ENCODE measurements around the gene KDM2B.

DNA sequence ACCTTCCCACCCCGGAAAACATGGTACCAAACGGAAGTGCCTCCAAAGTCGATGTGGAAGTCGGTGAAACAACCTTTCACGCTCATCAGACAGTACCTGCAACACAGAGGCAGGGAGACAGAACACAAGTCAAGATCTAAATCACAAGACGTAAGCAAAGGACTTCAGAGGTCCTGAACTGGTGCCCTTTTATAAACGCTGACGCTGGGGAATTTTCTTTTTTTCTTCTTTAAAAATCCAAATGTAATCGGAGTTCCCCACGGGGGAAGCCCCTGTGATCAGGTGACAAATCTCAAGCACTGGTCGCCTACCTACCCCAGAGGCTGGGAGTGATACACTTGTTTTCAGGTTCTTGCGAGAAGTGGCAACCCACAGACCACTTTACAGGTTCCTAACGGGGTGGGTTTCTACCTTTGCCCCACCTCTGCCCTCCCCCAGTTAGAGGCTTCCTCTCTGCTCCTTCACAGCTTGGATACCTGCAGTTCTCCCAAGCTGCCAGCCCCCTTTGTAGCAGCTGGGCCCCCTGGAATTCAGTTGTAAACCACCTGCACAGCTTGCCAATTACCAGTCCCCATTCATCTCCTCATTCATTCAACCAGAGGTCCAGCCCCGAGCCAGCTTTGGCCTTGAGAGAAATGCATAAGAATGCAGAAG lies 46.2 kb downstream of the KDM2B start:
- TF ChIP-seq CTCF (IDR thresholded peaks at IDR 0.05) (no peak), POLR2A (IDR thresholded peaks at IDR 0.05) (no peak), POLR2AphosphoS5 (IDR thresholded peaks at IDR 0.05) (no peak)

Data from breast epithelium (tissue), 3 donors.